ENCODE results near the gene EPPIN.
"Not testable (repeated sequence)": the region's sequence is repeated elsewhere in the genome, so short reads cannot be mapped to it uniquely, and the experiment has no call there.

Gene EPPIN

DNA sequence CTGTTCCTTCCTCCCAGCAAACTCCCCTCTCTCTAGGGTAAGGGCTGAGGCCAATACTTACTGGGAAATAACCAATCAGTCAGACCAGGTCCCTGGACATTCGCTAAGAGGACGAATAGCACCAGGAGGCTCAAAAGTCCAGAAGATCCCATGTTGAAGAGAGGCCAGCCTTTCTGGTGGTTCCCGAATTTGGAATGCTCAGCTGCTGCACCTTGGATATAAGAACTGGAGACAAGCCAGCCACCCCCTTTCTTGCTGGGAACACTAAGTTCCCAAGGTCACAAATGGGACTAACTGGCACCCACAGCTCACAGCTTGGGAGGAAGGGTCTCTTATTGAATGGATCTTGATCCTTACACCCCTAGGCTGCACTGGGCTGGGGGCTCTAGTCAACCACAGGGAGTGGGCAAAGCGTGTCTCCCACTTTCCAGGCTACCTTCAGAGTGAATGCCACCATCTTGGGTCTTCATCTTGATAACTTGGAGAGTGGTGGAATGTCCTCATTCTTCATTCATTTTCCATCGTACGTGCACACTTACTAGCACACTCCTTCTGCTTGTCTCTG, at the start of gene EPPIN:
EPPIN (minus strand) TSS at position 196 of the 565 bp plus-strand sequence; CDS start at position 152, 44 bp downstream.
- Histone ChIP-seq H3K36me3 (ENCODE audit: control insufficient read depth, insufficient read depth, low read length) (no peaks in the 10 kb centered on the region), H3K4me3 (ENCODE audit: low read depth, low read length) (no peak within 1 kb of the TSS), H3K27ac (ENCODE audit: low read depth, low read length) (no peak within 1 kb of the TSS), H3K9ac (ENCODE audit: low read depth, low read length) (no peak within 1 kb of the TSS), H3K9me3 (ENCODE audit: control insufficient read depth, insufficient read depth, low read length) (no peaks in the 10 kb centered on the region), H3K4me1 (ENCODE audit: control insufficient read depth, insufficient read depth, low read length) (0 out of 2 replicates have a peak, but pooled peaks cover 2% of the 10 kb centered on the region), H3K27me3 (ENCODE audit: control insufficient read depth, insufficient read depth, low read length) (no peaks in the 10 kb centered on the region)

DNA sequence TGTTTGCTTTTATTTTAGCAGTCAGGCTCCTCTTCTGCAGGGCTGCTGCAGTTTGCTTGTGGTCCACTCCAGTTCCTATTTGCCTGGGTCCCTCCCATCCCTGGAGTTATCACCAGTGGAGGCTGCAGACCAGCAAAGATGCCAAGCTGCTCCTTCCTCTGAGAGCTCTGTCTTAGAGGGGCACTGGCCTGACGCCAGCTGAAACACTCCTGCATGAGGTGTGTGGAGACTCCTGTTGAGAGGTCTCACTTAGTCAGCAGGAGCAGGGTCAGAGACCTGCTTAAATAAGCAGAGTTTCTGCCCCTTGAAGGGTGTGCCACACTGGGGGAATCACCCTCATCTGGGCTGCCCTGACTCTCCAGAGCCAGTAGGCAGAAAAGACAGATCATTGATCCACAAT, 48.0 kb upstream of the EPPIN start:
- H3K9ac ChIP-seq (ENCODE audit: low read depth, low read length), result no peak overlapping the region
- no peaks in the 10 kb centered on the region for H3K27me3 ChIP-seq (ENCODE audit: control insufficient read depth, insufficient read depth, low read length)
- H3K4me1 ChIP-seq (ENCODE audit: control insufficient read depth, insufficient read depth, low read length), result no peaks in the 10 kb centered on the region
- H3K9me3 ChIP-seq (ENCODE audit: control insufficient read depth, insufficient read depth, low read length), result no peaks in the 10 kb centered on the region
- H3K4me3 ChIP-seq (ENCODE audit: low read depth, low read length), result no peak overlapping the region
- no peaks in the 10 kb centered on the region for H3K36me3 ChIP-seq (ENCODE audit: control insufficient read depth, insufficient read depth, low read length)
- H3K27ac ChIP-seq (ENCODE audit: low read depth, low read length), result no peak overlapping the region

DNA sequence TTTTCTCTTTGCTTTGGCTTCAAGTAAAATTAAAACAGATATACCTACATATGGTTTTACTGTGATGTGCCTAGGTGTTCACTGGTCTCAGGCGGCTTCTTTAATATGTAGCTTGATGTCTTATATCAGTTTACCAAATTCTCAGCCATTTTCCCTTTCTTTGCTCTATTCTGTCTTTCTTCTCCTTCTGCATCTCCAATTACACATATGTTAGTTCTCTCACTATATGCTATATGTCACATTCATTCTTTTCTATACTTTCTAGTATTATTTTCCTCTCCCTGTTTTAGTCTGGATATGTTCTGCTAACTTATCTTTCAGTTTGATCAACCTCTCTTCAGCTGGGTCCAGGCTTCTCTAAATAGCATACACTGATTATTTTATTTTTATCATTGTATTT, 46.3 kb upstream of the EPPIN start:
- Histone ChIP-seq H3K9ac (ENCODE audit: low read depth, low read length) (no peak overlapping the region), H3K4me1 (ENCODE audit: control insufficient read depth, insufficient read depth, low read length) (no peaks in the 10 kb centered on the region), H3K9me3 (ENCODE audit: control insufficient read depth, insufficient read depth, low read length) (no peaks in the 10 kb centered on the region), H3K36me3 (ENCODE audit: control insufficient read depth, insufficient read depth, low read length) (no peaks in the 10 kb centered on the region), H3K27me3 (ENCODE audit: control insufficient read depth, insufficient read depth, low read length) (no peaks in the 10 kb centered on the region), H3K4me3 (ENCODE audit: low read depth, low read length) (no peak overlapping the region), H3K27ac (ENCODE audit: low read depth, low read length) (no peak overlapping the region)

GRCh38 chr20:45592574-45593189, 45.5 kb upstream of the EPPIN start:
- H3K9me3 ChIP-seq (ENCODE audit: control insufficient read depth, insufficient read depth, low read length), result no peaks in the 10 kb centered on the region
- H3K4me1 ChIP-seq (ENCODE audit: control insufficient read depth, insufficient read depth, low read length), result no peaks in the 10 kb centered on the region
- no peak overlapping the region for H3K4me3 ChIP-seq (ENCODE audit: low read depth, low read length)
- no peak overlapping the region for H3K9ac ChIP-seq (ENCODE audit: low read depth, low read length)
- no peak overlapping the region for H3K27ac ChIP-seq (ENCODE audit: low read depth, low read length)
- no peaks in the 10 kb centered on the region for H3K27me3 ChIP-seq (ENCODE audit: control insufficient read depth, insufficient read depth, low read length)
- H3K36me3 ChIP-seq (ENCODE audit: control insufficient read depth, insufficient read depth, low read length), result no peaks in the 10 kb centered on the region

GRCh38 chr20:45589725-45590124, 42.5 kb upstream of the EPPIN start:
- H3K4me3 ChIP-seq (ENCODE audit: low read depth, low read length), result no peak overlapping the region
- no peaks in the 10 kb centered on the region for H3K36me3 ChIP-seq (ENCODE audit: control insufficient read depth, insufficient read depth, low read length)
- H3K9me3 ChIP-seq (ENCODE audit: control insufficient read depth, insufficient read depth, low read length), result no peaks in the 10 kb centered on the region

GRCh38 chr20:45588800-45589199, 41.6 kb upstream of the EPPIN start:
- H3K27me3 ChIP-seq (ENCODE audit: control insufficient read depth, insufficient read depth, low read length), result no peaks in the 10 kb centered on the region
- no peak overlapping the region for H3K4me3 ChIP-seq (ENCODE audit: low read depth, low read length)
- H3K4me1 ChIP-seq (ENCODE audit: control insufficient read depth, insufficient read depth, low read length), result peaks cover 1% of the 10 kb centered on the region; the same call in 1 of the 2 replicates
- no peak overlapping the region for H3K27ac ChIP-seq (ENCODE audit: low read depth, low read length)
- no peak overlapping the region for H3K9ac ChIP-seq (ENCODE audit: low read depth, low read length)
- no peaks in the 10 kb centered on the region for H3K36me3 ChIP-seq (ENCODE audit: control insufficient read depth, insufficient read depth, low read length)
- no peaks in the 10 kb centered on the region for H3K9me3 ChIP-seq (ENCODE audit: control insufficient read depth, insufficient read depth, low read length)

More at GRCh38 chr20:45589725-45590124, 42.5 kb upstream of the EPPIN start:
- no peaks in the 10 kb centered on the region for H3K27me3 ChIP-seq (ENCODE audit: control insufficient read depth, insufficient read depth, low read length)
- H3K4me1 ChIP-seq (ENCODE audit: control insufficient read depth, insufficient read depth, low read length), result no peaks in the 10 kb centered on the region
- no peak overlapping the region for H3K9ac ChIP-seq (ENCODE audit: low read depth, low read length)
- H3K27ac ChIP-seq (ENCODE audit: low read depth, low read length), result no peak overlapping the region

DNA sequence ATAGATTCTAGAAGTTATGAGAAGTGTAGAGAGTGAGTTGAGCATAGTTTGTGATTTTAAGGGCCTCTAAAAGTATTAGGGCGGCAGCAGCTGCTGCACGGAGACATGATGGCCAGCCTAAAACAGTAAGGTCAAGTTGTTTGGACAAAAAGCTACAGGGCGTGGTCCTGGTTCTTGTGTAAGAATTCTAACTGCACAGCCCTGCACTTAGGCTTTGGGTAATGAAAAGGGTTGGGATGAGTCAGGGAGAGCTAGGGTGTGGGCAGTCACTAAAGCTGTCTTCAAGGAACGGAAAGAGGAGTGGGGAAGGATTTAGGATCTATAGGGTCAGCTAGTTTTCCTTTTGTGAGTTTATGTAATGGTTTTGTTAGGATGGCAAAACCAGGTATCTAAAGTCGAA, 38.8 kb upstream of the EPPIN start:
- H3K4me1 ChIP-seq (ENCODE audit: control insufficient read depth, insufficient read depth, low read length), result peaks cover 12% of the 10 kb centered on the region
- H3K9me3 ChIP-seq (ENCODE audit: control insufficient read depth, insufficient read depth, low read length); H3K27ac ChIP-seq (ENCODE audit: low read depth, low read length); H3K4me3 ChIP-seq (ENCODE audit: low read depth, low read length); H3K27me3 ChIP-seq (ENCODE audit: control insufficient read depth, insufficient read depth, low read length); H3K36me3 ChIP-seq (ENCODE audit: control insufficient read depth, insufficient read depth, low read length); H3K9ac ChIP-seq (ENCODE audit: low read depth, low read length): not testable (repeated sequence)

- H3K4me1 ChIP-seq (ENCODE audit: control insufficient read depth, insufficient read depth, low read length), result peaks cover 12% of the 10 kb centered on the region
- H3K4me3 ChIP-seq (ENCODE audit: low read depth, low read length); H3K27me3 ChIP-seq (ENCODE audit: control insufficient read depth, insufficient read depth, low read length); H3K36me3 ChIP-seq (ENCODE audit: control insufficient read depth, insufficient read depth, low read length); H3K27ac ChIP-seq (ENCODE audit: low read depth, low read length); H3K9me3 ChIP-seq (ENCODE audit: control insufficient read depth, insufficient read depth, low read length); H3K9ac ChIP-seq (ENCODE audit: low read depth, low read length): not testable (repeated sequence)
Observed at GRCh38 chr20:45584294-45584693, 37.1 kb upstream of the EPPIN start.

GRCh38 chr20:45583502-45583901, 36.3 kb upstream of the EPPIN start:
- Histone ChIP-seq H3K9me3 (ENCODE audit: control insufficient read depth, insufficient read depth, low read length) (no peaks in the 10 kb centered on the region), H3K9ac (ENCODE audit: low read depth, low read length) (no peak overlapping the region), H3K36me3 (ENCODE audit: control insufficient read depth, insufficient read depth, low read length) (no peaks in the 10 kb centered on the region), H3K27ac (ENCODE audit: low read depth, low read length) (peak overlapping the region; percentile 6), H3K4me3 (ENCODE audit: low read depth, low read length) (no peak overlapping the region), H3K4me1 (ENCODE audit: control insufficient read depth, insufficient read depth, low read length) (peaks cover 12% of the 10 kb centered on the region), H3K27me3 (ENCODE audit: control insufficient read depth, insufficient read depth, low read length) (no peaks in the 10 kb centered on the region)

GRCh38 chr20:45581702-45582101, 34.5 kb upstream of the EPPIN start:
- no peak overlapping the region for H3K27ac ChIP-seq (ENCODE audit: low read depth, low read length)
- no peak overlapping the region for H3K4me3 ChIP-seq (ENCODE audit: low read depth, low read length)
- H3K9me3 ChIP-seq (ENCODE audit: control insufficient read depth, insufficient read depth, low read length), result no peaks in the 10 kb centered on the region
- H3K36me3 ChIP-seq (ENCODE audit: control insufficient read depth, insufficient read depth, low read length), result no peaks in the 10 kb centered on the region
- H3K27me3 ChIP-seq (ENCODE audit: control insufficient read depth, insufficient read depth, low read length), result no peaks in the 10 kb centered on the region
- H3K4me1 ChIP-seq (ENCODE audit: control insufficient read depth, insufficient read depth, low read length), result peaks cover 22% of the 10 kb centered on the region
- H3K9ac ChIP-seq (ENCODE audit: low read depth, low read length), result no peak overlapping the region

DNA sequence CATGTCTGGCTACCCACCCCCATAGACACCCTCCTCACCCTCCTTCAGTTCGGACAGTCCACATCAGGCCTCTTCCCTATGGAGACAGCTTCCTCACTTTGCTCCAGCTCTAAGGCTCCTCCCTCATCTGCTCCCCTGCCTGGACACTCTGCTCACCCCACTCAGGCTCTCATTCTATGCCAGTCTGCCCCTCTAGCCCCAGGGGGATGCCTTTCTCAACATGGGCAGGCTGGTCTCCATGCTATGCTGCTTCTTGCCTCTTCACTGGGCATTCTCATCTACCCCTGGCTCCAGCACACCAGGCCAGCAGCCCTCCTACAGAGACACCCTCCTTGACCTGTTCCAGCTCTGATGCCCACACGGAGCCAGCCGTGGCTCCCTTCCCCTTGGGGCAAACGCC, 32.0 kb upstream of the EPPIN start, which contains the start of gene WFDC8:
WFDC8 (minus strand) TSS at position 101 of the 400 bp plus-strand sequence; CDS start at position 64, 37 bp downstream.
- Histone ChIP-seq H3K9ac (ENCODE audit: low read depth, low read length) (no peak within 1 kb of the TSS), H3K27ac (ENCODE audit: low read depth, low read length) (peak within 1 kb of the TSS; percentile 46), H3K4me1 (ENCODE audit: control insufficient read depth, insufficient read depth, low read length) (peaks cover 23% of the 10 kb centered on the region), H3K9me3 (ENCODE audit: control insufficient read depth, insufficient read depth, low read length) (no peaks in the 10 kb centered on the region), H3K4me3 (ENCODE audit: low read depth, low read length) (no peak within 1 kb of the TSS), H3K27me3 (ENCODE audit: control insufficient read depth, insufficient read depth, low read length) (no peaks in the 10 kb centered on the region), H3K36me3 (ENCODE audit: control insufficient read depth, insufficient read depth, low read length) (no peaks in the 10 kb centered on the region)

Data from HUES48 (cell line).